Activated naive CD8-positive, alpha-beta T cell treated with anti-CD3 and anti-CD28 coated beads, Interleukin-2, amount 10 ng/mL, durations not matched to agents 7 days and 5 days (primary cell): ENCODE data around the gene PSRC1. TPM values are rescaled to one million over a fixed set of nuclear protein-coding genes. Genes with fewer than 3 reads are reported as not detected.

ENCODE experiments used
- ATAC-seq: fragments of 150-1000 bp; cut with Tn5 transposase; one replicate; pipeline ENCODE4 v1.10.0; 2021; ENCODE audit warnings: low read depth, moderate library complexity
- POLR2A ChIA-PET: fragments of 350-600 bp; sonication (Branson Sonifier 250); formaldehyde crosslinking; loops from one replicate; lab custom pipeline; 2021; ENCODE audit warnings: antibody characterized with exemption; lab: Charles Lee
- DNase-seq: peaks from one replicate; pipeline ENCODE4 v3.0.0; 2021
- H3K27ac Mint-ChIP-seq: one replicate; pipeline ENCODE4 v1.8.0; 2022; ENCODE audit warnings: mild to moderate bottlenecking, mixed read lengths
- H3K27me3 Mint-ChIP-seq: one replicate; pipeline ENCODE4 v1.8.0; 2022; ENCODE audit warnings: mild to moderate bottlenecking, moderate library complexity, mixed read lengths
- H3K36me3 Mint-ChIP-seq: one replicate; pipeline ENCODE4 v1.8.0; 2021; ENCODE audit warnings: mild to moderate bottlenecking, mixed read lengths
- H3K4me1 Mint-ChIP-seq: one replicate; pipeline ENCODE4 v1.8.0; 2021; ENCODE audit warnings: mixed read lengths
- H3K4me3 Mint-ChIP-seq: one replicate; pipeline ENCODE4 v1.8.0; 2022; ENCODE audit warnings: mild to moderate bottlenecking, moderate library complexity, mixed read lengths
- H3K9me3 Mint-ChIP-seq: one replicate; pipeline ENCODE4 v1.8.0; 2021; ENCODE audit warnings: mixed read lengths
- total RNA-seq, 2 experiments: library from RNA; stranded (reverse); gene quantifications; one replicate each; pipeline ENCODE4 v1.2.3, GENCODE V29; 2021

The PSRC1 gene
- total RNA-seq, 2 experiments from 2014 or later: 27.9 to 30.5 TPM

DNA sequence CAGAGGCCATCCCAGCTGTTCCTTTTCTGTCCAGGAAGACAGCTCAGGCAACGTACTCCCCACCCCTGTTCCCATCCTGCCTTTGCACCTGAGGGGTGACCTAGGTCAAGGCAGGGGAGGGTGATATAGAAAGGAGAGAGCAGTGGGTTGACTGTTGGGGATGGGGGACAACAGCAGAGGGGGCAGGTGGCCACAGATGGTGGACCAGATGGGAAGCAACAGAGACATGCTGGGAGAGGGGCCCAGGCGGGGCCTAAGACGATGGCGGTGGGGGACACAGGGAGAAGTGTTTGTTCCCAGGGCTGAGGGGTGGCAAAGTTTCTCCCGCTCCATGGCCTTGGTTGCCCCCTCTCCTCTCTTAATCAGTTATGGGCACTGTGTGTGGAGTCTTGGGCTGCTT, 27.3 kb downstream of the PSRC1 start:
- peak overlapping the region; percentile 2 for H3K27ac Mint-ChIP-seq
- ATAC-seq (no peak), DNase-seq (no peak)
- H3K36me3 Mint-ChIP-seq: no peaks in the 10 kb centered on the region
- POLR2A ChIA-PET: interaction anchor here (0.5 kb wide), 1 partner anchor 112 kb away, joined by 4 read pairs; no protein-coding TSS in a partner anchor
- H3K4me1 Mint-ChIP-seq: no peaks in the 10 kb centered on the region
- H3K27me3 Mint-ChIP-seq: no peaks in the 10 kb centered on the region
- H3K4me3 Mint-ChIP-seq: no peak overlapping the region
- H3K9me3 Mint-ChIP-seq: no peaks in the 10 kb centered on the region

DNA sequence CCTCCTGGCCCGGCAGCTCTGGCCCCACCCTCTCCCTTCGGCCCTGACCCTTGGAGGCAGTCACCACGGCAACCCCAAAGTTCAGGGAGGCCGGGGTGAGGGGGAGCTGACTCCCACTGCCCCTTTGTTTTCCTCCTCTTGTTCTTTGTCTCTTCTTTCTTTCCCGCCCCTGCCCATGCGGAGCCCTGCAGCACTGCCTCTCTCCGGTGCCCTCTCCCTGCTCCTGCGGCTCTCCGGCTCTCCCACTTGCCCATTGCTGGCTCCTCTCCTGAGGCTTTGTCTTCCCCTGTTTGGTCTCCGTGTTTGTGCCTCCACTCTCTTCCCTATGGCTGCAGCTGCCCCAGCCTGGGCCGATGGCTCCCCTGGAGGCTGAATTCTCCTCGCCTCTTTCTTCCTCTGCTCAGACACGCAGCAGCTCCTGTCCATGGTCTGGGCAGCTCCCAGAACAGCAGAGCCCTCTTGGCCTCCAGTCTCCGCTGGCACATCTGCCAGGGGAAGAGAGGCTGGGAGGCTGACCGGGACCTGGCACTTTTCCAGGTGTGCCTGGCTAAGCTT, 27.8 kb downstream of the PSRC1 start:
- no peak overlapping the region for H3K4me3 Mint-ChIP-seq
- no peaks in the 10 kb centered on the region for H3K36me3 Mint-ChIP-seq
- H3K27me3 Mint-ChIP-seq: no peaks in the 10 kb centered on the region

DNA sequence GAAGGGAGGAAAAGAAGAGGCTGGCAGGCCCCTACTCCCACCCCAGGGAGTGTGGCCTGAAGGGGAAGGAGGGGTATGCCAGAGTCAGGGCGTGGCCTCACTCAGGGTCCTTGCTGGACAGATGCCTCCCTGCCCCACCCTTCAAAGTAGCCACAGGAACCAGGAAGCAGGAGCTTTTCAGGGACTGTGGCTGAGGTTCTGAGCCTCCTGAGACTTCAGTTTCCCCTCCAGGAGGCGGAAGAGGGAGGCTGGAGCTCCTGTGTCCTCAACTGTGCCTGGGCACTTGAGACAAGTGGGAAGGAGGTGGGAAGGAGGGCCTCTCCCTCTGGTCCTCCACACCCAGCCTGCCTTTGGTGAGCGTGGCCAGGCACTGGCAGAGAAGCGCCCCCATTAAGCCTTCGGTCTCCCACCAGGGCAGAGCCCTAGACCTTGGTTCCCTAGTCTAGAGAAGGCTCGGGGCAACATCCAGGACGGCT, 28.3 kb downstream of the PSRC1 start:
- ATAC-seq (no peak), DNase-seq (no peak)
- Mint-ChIP-seq H3K27me3 (no peaks in the 10 kb centered on the region), H3K27ac (no peak overlapping the region), H3K36me3 (no peaks in the 10 kb centered on the region), H3K4me1 (no peaks in the 10 kb centered on the region), H3K9me3 (no peaks in the 10 kb centered on the region), H3K4me3 (no peak overlapping the region)
- POLR2A ChIA-PET: no interaction called here

More for the DNA sequence above, 27.8 kb downstream of the PSRC1 start:
- Mint-ChIP-seq H3K9me3 (no peaks in the 10 kb centered on the region), H3K27ac (no peak overlapping the region), H3K4me1 (no peaks in the 10 kb centered on the region)
- POLR2A ChIA-PET: interaction anchor here (0.5 kb wide), 1 partner anchor 113 kb away, joined by 4 read pairs; no protein-coding TSS in a partner anchor
- DNase-seq (no peak), ATAC-seq (no peak)

DNA sequence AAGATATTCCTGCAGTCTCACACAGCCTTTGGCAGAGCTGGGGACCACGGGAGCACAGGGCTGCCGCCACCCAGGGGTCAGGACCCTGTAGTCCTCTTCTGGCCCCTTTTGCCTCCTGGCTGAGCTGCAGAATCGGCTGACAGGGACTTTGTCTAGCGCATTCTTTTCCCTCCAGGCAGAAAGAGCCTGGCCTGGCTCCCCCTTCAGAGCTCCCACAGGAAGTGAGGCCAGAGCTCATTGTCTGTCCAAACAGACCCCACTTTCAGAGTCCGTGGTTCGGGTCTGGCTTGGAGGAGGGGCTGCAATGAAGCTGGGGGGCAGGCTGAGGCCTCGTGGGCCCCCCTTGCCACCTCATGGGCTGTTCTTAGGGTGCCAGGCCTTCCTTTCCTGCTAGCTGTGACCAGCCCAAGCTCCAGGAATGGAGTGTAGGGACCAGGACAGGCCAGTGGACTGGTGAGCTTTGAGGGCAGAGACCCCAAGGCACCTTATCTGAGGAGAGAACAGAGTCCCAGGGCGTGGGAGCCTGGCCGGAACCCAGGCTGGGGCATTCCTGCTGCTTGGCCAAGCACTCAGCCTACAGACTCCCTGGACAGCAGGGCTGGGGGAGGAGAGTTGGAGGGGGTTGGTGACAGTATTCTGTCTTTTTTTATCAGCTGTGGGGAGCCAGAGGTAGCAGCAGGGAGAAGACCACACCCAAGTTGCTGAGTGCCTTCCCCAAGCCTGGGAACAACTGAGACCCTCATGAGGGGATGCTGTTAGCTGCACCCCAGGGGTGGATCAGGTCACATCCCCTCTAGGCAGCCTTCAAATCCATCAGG, 28.9 kb downstream of the PSRC1 start:
- ATAC-seq (no peak), DNase-seq (no peak)
- Mint-ChIP-seq H3K27me3 (no peaks in the 10 kb centered on the region), H3K4me1 (no peaks in the 10 kb centered on the region), H3K36me3 (no peaks in the 10 kb centered on the region), H3K4me3 (no peak overlapping the region), H3K9me3 (no peaks in the 10 kb centered on the region), H3K27ac (no peak overlapping the region)
- POLR2A ChIA-PET: interaction anchor here (1.0 to 2.3 kb wide), 2 partner anchors 40 to 144 kb away, joined by 3 to 8 read pairs; partner anchors contain the start of genes SARS1 and SORT1

DNA sequence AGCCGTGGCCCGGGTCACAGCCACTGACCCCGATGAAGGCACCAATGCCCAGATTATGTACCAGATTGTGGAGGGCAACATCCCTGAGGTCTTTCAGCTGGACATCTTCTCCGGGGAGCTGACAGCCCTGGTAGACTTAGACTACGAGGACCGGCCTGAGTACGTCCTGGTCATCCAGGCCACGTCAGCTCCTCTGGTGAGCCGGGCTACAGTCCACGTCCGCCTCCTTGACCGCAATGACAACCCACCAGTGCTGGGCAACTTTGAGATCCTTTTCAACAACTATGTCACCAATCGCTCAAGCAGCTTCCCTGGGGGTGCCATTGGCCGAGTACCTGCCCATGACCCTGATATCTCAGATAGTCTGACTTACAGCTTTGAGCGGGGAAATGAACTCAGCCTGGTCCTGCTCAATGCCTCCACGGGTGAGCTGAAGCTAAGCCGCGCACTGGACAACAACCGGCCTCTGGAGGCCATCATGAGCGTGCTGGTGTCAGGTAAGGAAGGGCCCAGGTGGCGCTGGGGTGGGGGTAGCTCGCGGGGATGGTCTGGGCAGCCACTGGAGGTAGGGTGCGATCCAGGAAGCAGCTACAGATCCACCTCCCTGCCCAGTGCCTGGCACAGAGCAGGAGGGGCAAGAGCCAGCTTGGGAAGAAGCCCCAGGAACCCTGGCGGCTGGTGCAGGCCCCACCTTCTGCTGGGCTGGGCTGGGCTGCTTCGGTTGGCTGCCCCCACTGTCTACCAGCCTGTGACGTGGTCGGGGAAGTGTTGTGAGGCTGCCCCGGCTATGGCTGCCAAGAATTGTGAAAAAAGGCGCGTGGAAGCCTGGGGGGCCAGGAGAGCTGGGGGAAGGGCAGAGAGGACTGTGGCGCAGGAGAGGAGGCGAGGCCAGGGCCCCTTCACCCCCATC, 29.8 kb downstream of the PSRC1 start:
- DNase-seq (no peak), ATAC-seq (no peak)
- POLR2A ChIA-PET: interaction anchor here (1.0 to 2.3 kb wide), 2 partner anchors 39 to 145 kb away, joined by 3 to 8 read pairs; partner anchors contain the start of genes SARS1 and SORT1
- Mint-ChIP-seq H3K4me3 (no peak overlapping the region), H3K9me3 (no peaks in the 10 kb centered on the region), H3K27ac (no peak overlapping the region), H3K36me3 (no peaks in the 10 kb centered on the region), H3K27me3 (no peaks in the 10 kb centered on the region), H3K4me1 (no peaks in the 10 kb centered on the region)

DNA sequence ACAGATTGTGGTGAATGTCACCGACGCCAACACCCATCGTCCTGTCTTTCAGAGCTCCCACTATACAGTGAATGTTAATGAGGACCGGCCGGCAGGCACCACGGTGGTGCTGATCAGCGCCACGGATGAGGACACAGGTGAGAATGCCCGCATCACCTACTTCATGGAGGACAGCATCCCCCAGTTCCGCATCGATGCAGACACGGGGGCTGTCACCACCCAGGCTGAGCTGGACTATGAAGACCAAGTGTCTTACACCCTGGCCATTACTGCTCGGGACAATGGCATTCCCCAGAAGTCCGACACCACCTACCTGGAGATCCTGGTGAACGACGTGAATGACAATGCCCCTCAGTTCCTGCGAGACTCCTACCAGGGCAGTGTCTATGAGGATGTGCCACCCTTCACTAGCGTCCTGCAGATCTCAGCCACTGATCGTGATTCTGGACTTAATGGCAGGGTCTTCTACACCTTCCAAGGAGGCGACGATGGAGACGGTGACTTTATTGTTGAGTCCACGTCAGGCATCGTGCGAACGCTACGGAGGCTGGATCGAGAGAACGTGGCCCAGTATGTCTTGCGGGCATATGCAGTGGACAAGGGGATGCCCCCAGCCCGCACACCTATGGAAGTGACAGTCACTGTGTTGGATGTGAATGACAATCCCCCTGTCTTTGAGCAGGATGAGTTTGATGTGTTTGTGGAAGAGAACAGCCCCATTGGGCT, 30.6 kb downstream of the PSRC1 start:
- H3K4me3 Mint-ChIP-seq: no peak overlapping the region

DNA sequence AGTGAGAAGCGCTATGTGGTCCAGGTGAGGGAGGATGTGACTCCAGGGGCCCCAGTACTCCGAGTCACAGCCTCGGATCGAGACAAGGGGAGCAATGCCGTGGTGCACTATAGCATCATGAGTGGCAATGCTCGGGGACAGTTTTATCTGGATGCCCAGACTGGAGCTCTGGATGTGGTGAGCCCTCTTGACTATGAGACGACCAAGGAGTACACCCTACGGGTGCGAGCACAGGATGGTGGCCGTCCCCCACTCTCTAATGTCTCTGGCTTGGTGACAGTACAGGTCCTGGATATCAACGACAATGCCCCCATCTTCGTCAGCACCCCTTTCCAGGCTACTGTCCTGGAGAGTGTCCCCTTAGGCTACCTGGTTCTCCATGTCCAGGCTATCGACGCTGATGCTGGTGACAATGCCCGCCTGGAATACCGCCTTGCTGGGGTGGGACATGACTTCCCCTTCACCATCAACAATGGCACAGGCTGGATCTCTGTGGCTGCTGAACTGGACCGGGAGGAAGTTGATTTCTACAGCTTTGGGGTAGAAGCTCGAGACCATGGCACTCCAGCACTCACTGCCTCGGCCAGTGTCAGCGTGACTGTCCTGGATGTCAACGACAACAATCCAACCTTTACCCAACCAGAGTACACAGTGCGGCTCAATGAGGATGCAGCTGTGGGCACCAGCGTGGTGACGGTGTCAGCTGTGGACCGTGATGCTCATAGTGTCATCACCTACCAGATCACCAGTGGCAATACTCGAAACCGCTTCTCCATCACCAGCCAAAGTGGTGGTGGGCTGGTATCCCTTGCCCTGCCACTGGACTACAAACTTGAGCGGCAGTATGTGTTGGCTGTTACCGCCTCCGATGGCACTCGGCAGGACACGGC, 31.4 kb downstream of the PSRC1 start:
- POLR2A ChIA-PET: interaction anchor here (2.3 kb wide), 1 partner anchor 37 kb away, joined by 8 read pairs; the partner anchor contains the start of gene SARS1
- no peaks in the 10 kb centered on the region for H3K4me1 Mint-ChIP-seq
- no peak overlapping the region for H3K27ac Mint-ChIP-seq
- peaks cover 3% of the 10 kb centered on the region for H3K27me3 Mint-ChIP-seq
- DNase-seq (no peak), ATAC-seq (no peak)
- no peaks in the 10 kb centered on the region for H3K36me3 Mint-ChIP-seq
- no peak overlapping the region for H3K4me3 Mint-ChIP-seq
- no peaks in the 10 kb centered on the region for H3K9me3 Mint-ChIP-seq

More for the DNA sequence above, 30.6 kb downstream of the PSRC1 start:
- no peaks in the 10 kb centered on the region for H3K36me3 Mint-ChIP-seq
- no peaks in the 10 kb centered on the region for H3K9me3 Mint-ChIP-seq
- no peak overlapping the region for H3K27ac Mint-ChIP-seq
- no peaks in the 10 kb centered on the region for H3K4me1 Mint-ChIP-seq
- ATAC-seq: no peak
- no peak for DNase-seq
- POLR2A ChIA-PET: interaction anchor here (2.3 kb wide), 1 partner anchor 38 kb away, joined by 8 read pairs; the partner anchor contains the start of gene SARS1
- H3K27me3 Mint-ChIP-seq: no peaks in the 10 kb centered on the region

DNA sequence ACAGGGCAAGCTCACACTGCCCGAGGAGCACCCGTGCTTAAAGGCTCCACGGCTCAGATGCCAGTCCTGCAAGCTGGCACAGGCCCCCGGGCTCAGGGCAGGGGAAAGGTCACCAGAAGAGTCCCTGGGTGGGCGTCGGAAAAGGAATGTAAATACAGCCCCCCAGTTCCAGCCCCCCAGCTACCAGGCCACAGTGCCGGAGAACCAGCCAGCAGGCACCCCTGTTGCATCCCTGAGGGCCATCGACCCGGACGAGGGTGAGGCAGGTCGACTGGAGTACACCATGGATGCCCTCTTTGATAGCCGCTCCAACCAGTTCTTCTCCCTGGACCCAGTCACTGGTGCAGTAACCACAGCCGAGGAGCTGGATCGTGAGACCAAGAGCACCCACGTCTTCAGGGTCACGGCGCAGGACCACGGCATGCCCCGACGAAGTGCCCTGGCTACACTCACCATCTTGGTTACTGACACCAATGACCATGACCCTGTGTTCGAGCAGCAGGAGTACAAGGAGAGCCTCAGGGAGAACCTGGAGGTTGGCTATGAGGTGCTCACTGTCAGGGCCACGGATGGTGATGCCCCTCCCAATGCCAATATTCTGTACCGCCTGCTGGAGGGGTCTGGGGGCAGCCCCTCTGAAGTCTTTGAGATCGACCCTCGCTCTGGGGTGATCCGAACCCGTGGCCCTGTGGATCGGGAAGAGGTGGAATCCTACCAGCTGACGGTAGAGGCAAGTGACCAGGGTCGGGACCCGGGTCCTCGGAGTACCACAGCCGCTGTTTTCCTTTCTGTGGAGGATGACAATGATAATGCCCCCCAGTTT, 32.3 kb downstream of the PSRC1 start:
- H3K4me1 Mint-ChIP-seq: no peaks in the 10 kb centered on the region
- POLR2A ChIA-PET: interaction anchor here (0.7 to 1.9 kb wide), 4 partner anchors 26 to 233 kb away, joined by 3 to 7 read pairs (median 5); partner anchors contain the start of genes ATXN7L2 and SARS1
- ATAC-seq (no peak), DNase-seq (no peak)
- no peak overlapping the region for H3K27ac Mint-ChIP-seq
- no peaks in the 10 kb centered on the region for H3K9me3 Mint-ChIP-seq
- H3K4me3 Mint-ChIP-seq: peak overlapping the region; percentile 44
- H3K36me3 Mint-ChIP-seq: no peaks in the 10 kb centered on the region
- peaks cover 5% of the 10 kb centered on the region for H3K27me3 Mint-ChIP-seq

DNA sequence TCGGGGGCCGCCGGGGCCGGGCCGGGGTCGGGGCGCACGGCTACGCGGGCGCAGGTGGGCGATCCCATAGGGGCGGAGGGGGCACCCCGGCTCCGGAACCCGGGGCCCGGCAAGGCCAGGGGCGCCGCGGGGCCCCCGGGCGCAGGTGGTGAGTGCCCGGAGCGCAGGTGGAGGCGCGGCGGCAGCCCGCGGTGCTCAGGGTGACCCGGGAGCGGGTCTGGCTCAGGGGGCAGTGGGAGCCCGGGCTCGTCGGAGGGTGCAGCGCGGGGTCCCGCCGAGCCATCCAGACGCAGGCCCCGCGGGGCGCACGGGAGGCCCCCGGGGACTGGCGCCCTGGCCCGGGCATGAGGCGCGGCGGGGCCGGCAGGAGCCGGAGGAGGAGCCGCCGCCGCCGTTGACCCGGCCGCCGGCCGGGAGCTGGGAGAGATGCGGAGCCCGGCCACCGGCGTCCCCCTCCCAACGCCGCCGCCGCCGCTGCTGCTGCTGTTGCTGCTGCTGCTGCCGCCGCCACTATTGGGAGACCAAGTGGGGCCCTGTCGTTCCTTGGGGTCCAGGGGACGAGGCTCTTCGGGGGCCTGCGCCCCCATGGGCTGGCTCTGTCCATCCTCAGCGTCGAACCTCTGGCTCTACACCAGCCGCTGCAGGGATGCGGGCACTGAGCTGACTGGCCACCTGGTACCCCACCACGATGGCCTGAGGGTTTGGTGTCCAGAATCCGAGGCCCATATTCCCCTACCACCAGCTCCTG, 33.1 kb downstream of the PSRC1 start:
- H3K27ac Mint-ChIP-seq: no peak overlapping the region
- peak overlapping the region; percentile 57 for H3K4me3 Mint-ChIP-seq
- POLR2A ChIA-PET: interaction anchor here (0.6 to 1.9 kb wide), 6 partner anchors 8 to 233 kb away, joined by 3 to 7 read pairs (median 4); partner anchors contain the start of genes ATXN7L2 and SARS1
- no peaks in the 10 kb centered on the region for H3K9me3 Mint-ChIP-seq
- H3K27me3 Mint-ChIP-seq: peaks cover 6% of the 10 kb centered on the region
- no peaks in the 10 kb centered on the region for H3K36me3 Mint-ChIP-seq
- H3K4me1 Mint-ChIP-seq: no peaks in the 10 kb centered on the region
- no peak for DNase-seq
- peak; percentile 57 for ATAC-seq

DNA sequence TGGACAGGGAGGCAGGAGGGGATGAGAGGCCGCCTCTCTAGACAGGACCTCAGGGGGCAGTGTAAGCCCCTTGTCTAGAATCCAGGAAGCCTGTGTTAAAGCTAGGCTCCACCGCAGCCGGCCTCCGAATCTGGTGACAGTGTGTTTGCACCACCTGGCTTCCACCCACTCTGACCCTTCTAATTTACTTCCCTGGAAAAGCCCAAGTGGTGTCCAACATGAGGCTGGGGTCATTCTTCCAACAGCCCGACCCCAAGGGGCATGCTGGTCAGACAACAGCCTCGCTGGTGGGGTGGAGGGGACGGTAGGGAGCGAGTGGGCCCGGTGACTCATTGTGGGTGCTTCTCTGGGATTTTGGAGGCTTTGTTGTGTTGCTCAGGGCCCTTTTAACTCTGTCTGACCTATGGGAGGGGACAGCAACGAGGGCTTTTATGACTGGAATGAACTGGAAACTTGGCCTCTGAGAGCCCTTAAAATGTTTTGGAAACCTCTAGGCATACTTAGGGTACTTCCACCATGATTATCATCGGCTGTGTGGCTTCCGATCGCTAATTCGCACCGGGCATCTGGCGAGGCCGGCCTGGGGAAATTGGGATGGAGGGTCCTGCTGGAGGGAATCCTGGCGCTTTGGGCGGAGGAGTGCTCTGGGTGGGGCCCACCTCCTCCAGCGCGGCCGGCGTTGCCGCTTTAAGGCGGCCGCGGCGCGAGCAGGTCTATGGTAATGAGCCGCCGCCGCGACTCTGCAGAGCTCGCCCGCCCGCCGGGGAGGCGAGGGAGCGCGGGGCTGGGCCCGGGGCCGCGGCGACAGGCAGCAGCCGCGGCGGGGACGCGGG, 33.9 kb downstream of the PSRC1 start, which contains the start of gene CELSR2:
CELSR2 (plus strand) TSS at position 743 of the 833 bp plus-strand sequence. CDS start 541 bp downstream, outside the sequence.
- Mint-ChIP-seq H3K27me3 (peaks cover 13% of the 10 kb centered on the region), H3K4me1 (no peaks in the 10 kb centered on the region), H3K9me3 (no peaks in the 10 kb centered on the region), H3K27ac (no peak within 1 kb of the TSS), H3K36me3 (no peaks in the 10 kb centered on the region), H3K4me3 (peak within 1 kb of the TSS; percentile 68)
- POLR2A ChIA-PET: interaction anchor here (0.6 to 1.9 kb wide), 5 partner anchors 8 to 234 kb away, joined by 3 to 7 read pairs (median 4); partner anchors contain the start of genes ATXN7L2 and SARS1
- ATAC-seq (peak; percentile 94), DNase-seq (peak; percentile 84)
